Right lobe of liver (tissue), 4 donors: ENCODE data around the gene SPSB2.

Source experiments
- POLR2A ChIP-seq: fragments of 450-650 bp; IDR thresholded peaks from one replicate; pipeline ENCODE4 v1.6.1; 2017; ENCODE audit warnings: antibody characterized with exemption, mild to moderate bottlenecking
- TF ChIP-seq, protein P1 (sequence below), 4 donors: fragments of 200-600 bp in 3 of 4; fragments of 450-650 bp in 1 of 4; IDR thresholded peaks; one replicate each; pipeline versions ENCODE4 v1.5.1 to v1.8.0; 2016 to 2022; ENCODE audit warnings: antibody characterized with exemption in 4 of 4, mild to moderate bottlenecking in 2 of 4
- donor health status: DM: no; HTN: no; CAD: no.
- donor health status: DM: no; HTN: no; CAD: no.
- donor health status: DM: no; HTN: yes; CAD: no.

DNA sequence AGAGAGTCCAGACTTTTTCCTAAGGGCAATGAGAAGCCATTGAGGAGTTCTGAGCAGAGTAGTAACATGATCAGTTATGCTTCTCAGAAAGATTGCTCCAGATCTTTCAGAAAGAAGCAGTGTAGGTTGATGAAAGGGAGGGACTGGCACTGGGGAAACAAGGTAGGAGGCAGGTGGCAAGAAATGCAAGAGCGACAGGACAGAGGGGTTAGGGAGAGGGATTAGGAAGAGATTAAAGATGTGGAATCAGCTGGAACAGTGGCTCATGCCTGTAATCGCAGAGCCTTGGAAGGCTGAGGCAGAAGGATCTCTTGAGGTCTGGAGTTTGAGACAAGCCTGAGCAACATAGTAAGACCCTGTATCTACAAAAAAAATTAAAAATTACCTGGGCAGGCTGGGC lies 25.4 kb downstream of the SPSB2 start:
- TF ChIP-seq POLR2A, result no peak
- TF ChIP-seq, protein P1, sequence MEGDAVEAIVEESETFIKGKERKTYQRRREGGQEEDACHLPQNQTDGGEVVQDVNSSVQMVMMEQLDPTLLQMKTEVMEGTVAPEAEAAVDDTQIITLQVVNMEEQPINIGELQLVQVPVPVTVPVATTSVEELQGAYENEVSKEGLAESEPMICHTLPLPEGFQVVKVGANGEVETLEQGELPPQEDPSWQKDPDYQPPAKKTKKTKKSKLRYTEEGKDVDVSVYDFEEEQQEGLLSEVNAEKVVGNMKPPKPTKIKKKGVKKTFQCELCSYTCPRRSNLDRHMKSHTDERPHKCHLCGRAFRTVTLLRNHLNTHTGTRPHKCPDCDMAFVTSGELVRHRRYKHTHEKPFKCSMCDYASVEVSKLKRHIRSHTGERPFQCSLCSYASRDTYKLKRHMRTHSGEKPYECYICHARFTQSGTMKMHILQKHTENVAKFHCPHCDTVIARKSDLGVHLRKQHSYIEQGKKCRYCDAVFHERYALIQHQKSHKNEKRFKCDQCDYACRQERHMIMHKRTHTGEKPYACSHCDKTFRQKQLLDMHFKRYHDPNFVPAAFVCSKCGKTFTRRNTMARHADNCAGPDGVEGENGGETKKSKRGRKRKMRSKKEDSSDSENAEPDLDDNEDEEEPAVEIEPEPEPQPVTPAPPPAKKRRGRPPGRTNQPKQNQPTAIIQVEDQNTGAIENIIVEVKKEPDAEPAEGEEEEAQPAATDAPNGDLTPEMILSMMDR (IDR thresholded peaks at IDR 0.05), result no peak
